ENCODE measurements around the gene SMIM24.
"Not testable (repeated sequence)": the region's sequence is repeated elsewhere in the genome, so short reads cannot be mapped to it uniquely, and the experiment has no call there.

Gene SMIM24

DNA sequence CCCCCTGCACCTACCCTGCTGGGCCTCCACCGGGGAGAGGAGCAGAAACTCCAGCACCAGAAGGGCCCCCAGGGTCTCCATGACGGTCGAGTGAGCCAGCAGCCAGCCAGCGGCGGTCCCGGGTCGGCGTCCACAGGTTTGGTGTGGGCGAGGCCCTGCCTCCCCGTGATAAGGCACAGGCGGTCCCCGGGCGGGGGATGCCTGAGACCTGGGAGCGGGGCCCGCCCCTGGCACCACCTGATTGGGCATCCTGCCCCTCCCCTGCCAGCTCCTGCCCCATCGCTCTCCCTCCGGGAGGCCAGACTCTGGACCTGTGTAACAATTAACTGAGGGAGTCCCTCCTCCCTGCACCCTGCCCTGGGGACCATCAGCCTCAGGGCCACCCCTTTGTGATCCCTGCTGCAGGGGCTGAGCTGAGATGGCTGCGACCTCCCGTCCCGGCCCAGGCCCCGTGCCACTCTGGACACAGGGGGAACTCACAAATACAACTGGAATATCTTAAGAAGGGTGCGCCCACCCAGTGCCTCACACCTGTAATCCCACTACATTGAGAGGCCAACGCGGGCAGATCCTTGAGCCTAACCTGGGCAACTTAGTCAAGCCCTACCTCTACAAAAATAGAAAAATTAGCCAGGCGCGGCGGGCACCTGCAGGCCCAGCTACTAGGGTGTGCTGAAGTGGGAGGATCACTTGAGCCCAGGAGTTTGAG is at the start of gene SMIM24:
TSS of gene SMIM24 (minus strand) at position 143 of the 709 bp plus-strand sequence. CDS start at position 81, 62 bp downstream.
- no peak for DNase-seq (ENCODE audit: low read depth in 2 of 2)

DNA sequence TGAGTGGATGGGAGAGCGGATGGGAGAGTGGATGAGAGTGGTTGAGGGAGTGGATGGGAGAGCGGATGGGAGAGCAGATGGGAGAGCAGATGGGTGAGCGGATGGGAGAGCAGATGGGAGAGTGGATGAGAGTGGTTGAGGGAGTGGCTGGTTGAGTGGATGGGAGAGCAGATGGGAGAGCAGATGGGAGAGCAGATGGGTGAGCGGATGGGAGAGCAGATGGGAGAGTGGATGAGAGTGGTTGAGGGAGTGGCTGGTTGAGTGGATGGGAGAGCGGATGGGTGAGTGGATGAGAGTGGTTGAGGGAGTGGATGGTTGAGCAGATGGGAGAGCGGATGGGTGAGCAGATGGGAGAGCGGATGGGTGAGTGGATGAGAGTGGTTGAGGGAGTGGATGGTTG is 49.0 kb upstream of the SMIM24 start:
- DNase-seq (ENCODE audit: low read depth in 2 of 2), result not testable (repeated sequence)

- DNase-seq (ENCODE audit: low read depth in 2 of 2), result no peak
Observed at GRCh38 chr19:3528539-3529211, 48.4 kb upstream of the SMIM24 start.

DNA sequence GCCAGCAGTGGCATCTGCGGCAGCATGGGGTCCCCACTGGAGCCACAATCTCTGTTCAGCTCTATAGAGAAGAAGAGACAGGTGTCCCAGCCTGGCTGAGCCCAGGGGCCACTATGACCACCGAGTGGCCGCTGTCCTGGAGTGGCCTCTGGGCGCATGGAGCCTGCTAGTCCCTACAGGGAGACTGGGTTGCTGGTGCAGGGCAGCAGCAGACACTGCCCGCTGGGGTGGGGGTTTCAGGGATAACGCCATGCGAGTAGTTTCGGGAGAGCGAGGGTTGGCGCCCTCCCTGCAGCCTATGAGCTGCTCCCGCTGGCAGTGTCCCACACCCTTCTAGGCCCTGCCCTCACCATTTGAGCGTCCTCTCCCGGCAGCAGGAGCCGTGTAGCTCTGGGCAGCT is 47.8 kb upstream of the SMIM24 start:
- no peak for DNase-seq (ENCODE audit: low read depth in 2 of 2)

- no peak for DNase-seq (ENCODE audit: low read depth in 2 of 2)
Observed at GRCh38 chr19:3527238-3527910, 47.0 kb upstream of the SMIM24 start.

GRCh38 chr19:3526507-3527237 is 46.3 kb upstream of the SMIM24 start:
- DNase-seq (ENCODE audit: low read depth in 2 of 2), result no peak

- DNase-seq (ENCODE audit: low read depth in 2 of 2), result no peak
Observed at GRCh38 chr19:3524904-3525451, 44.7 kb upstream of the SMIM24 start.

- DNase-seq (ENCODE audit: low read depth in 2 of 2), result no peak
Observed at GRCh38 chr19:3524078-3524842, 43.9 kb upstream of the SMIM24 start.

- DNase-seq (ENCODE audit: low read depth in 2 of 2), result no peak
Observed at GRCh38 chr19:3523361-3524077, 43.2 kb upstream of the SMIM24 start.

DNA sequence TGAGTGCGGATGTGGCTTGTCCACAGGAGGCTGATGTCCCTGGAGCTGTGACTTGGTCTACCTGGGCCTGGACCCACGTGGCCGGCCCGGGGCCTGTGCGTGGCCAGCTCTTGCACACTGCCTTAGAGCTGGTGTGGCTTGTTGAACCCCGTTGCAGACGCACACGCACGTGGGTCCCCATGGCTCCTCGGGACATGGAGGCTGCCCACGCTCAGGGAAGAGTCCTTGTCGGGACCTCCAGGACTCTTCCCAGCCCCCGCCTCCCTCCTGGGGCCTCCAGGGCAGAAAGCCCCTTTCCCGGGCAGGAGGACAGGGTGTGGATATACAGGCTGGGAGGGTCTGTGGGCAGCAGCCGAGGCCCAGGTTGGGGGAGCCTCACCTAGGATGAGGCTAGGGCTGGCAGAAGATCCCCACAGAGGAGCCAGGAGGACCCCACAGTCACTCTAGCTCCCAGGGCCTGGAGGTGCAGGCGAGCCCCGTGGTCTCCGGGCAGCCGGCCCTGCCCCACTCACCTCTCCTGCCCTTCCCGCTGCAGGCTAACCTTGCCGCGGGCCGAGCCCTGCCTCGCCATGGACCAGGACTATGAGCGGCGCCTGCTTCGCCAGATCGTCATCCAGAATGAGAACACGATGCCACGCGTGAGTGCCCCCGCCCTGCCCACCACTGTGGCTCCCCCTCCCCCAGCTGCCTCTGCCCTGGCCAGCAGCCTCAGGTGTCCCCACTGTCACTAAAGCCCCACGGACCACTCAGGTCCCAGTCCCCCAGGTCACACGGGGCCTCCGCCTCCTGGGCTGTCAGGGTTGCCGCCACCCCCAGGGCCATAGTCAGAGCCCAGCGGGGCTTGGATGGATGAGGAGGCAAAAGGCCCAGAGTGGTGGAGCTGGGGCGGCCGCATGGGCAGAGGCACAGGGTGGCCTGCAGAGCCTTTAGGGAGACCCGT is 42.4 kb upstream of the SMIM24 start:
- DNase-seq (ENCODE audit: low read depth in 2 of 2), result no peak

DNA sequence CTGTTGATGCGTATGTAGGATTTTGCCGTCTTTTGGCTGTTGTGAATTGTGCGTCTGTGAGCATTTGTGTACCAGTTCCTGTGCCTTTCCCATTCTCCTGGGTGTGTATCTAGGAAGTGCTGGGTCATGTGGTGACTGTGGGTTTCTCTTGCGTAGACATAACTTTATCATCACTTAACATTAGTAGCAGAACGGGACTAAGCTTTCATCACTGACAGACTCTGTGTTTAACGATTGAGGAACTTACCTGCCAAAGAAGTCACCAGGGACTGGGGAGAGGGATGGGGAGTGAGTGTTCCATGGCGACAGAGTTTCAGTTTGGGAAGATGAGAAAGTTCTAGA is 40.8 kb upstream of the SMIM24 start:
- DNase-seq (ENCODE audit: low read depth in 2 of 2), result no peak

DNA sequence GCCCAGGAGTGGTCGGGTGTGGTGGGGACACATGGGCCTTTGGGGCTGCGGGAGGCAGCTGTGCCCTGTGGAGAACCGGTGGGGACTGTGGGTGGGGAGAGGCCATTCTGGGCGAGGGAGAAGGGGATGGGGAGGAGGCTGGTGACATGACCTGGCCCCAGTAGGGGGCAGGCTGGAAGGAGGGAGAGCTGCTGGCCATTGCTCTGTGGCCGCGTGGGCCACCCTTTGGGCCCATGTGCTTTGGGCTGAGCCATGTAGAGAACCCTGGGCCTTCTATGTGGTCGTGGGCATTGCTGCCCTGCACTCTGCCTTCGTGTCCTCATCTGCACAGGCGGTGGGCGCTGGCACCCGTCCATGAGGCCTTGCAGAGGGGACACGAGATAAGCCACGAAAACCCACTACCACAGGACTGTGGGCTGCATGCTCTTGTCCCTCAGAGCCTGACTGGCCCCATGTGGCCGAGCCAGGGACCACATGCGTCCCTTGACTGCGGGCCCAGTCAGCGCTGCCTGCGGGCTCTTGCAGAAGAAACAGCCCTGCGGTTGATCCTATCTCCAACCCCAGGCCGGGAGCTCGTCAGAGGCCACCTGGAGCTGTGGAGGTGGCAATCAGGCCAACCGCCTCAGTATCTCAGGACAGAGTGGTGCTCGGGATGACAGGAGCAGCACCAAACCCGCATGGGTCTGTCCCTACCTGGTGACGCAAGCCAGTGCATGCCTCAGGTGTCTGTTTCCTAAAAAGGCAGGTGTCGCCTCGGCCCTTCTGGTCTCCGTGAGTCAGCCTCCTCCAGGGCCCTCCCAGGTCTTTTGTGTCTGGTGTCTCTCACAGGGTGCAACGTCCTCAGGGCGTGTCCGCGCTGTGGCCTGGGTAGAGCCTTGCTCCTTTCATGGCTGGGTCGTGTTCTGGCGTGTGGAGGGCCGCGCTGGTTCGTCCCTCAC is 40.1 kb upstream of the SMIM24 start:
- no peak for DNase-seq (ENCODE audit: low read depth in 2 of 2)

DNA sequence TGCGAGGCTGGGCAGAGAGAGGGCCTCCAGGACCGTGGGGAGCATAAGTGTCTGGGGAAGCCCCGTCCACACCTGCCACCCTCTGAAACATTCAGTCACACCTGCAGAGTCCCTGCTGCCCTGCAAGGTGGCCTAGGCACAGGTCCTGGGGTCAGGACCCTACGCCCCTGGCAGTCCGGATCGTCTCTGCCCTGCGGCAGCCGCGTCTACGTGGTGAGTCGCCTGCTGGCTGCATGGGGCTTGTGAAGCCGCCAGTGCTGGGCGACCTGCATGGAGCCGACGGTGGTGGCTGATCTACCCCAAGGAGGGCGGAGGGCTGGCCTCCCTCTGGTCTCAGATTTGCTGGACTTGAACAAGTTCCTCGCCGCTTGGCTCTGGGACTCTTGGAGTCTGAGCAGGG is 38.8 kb upstream of the SMIM24 start:
- DNase-seq (ENCODE audit: low read depth in 2 of 2), result no peak

- DNase-seq (ENCODE audit: low read depth in 2 of 2), result no peak
Observed at GRCh38 chr19:3518659-3519058, 38.3 kb upstream of the SMIM24 start.

GRCh38 chr19:3518255-3518654 is 37.9 kb upstream of the SMIM24 start:
- DNase-seq (ENCODE audit: low read depth in 2 of 2), result no peak

GRCh38 chr19:3517638-3518037 is 37.3 kb upstream of the SMIM24 start:
- DNase-seq (ENCODE audit: low read depth in 2 of 2), result no peak

- no peak for DNase-seq (ENCODE audit: low read depth in 2 of 2)
Observed at GRCh38 chr19:3516675-3517207, 36.4 kb upstream of the SMIM24 start.

GRCh38 chr19:3515891-3516422 is 35.6 kb upstream of the SMIM24 start:
- no peak for DNase-seq (ENCODE audit: low read depth in 2 of 2)
